Measurements from ENCODE around the gene TMEM164.

Gene TMEM164

GRCh38 chrX:110167952-110168451 is 165.1 kb downstream of the TMEM164 start:
- DNase-seq (ENCODE audit: low read depth, low spot score) = no peak

- DNase-seq (ENCODE audit: low read depth, low spot score) = no peak
Observed at GRCh38 chrX:110168585-110168984, 165.7 kb downstream of the TMEM164 start.

DNA sequence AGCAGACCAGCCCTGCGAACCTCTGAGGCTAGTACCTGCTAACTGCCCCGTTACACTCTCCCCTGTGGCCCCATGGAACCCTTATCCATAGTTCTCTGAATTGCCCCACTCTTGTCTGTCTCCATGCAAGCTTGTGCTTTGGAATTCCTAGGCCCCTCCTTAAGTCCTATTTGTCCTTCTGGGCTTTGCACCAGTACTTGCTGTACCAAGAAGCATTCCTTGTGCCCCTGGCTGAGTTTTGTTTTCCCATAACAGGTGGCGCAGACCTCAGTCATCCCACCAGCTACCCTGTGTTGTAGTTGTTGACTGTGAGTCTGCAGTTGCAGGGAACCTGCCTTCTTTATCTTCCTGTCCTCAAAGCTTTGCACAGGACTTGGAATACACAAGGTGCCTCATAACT is 167.1 kb downstream of the TMEM164 start:
- DNase-seq (ENCODE audit: low read depth, low spot score) = no peak

GRCh38 chrX:110171442-110171841 is 168.5 kb downstream of the TMEM164 start:
- no peak for DNase-seq (ENCODE audit: low read depth, low spot score)

GRCh38 chrX:110172215-110172614 is 169.3 kb downstream of the TMEM164 start:
- DNase-seq (ENCODE audit: low read depth, low spot score) = no peak

DNA sequence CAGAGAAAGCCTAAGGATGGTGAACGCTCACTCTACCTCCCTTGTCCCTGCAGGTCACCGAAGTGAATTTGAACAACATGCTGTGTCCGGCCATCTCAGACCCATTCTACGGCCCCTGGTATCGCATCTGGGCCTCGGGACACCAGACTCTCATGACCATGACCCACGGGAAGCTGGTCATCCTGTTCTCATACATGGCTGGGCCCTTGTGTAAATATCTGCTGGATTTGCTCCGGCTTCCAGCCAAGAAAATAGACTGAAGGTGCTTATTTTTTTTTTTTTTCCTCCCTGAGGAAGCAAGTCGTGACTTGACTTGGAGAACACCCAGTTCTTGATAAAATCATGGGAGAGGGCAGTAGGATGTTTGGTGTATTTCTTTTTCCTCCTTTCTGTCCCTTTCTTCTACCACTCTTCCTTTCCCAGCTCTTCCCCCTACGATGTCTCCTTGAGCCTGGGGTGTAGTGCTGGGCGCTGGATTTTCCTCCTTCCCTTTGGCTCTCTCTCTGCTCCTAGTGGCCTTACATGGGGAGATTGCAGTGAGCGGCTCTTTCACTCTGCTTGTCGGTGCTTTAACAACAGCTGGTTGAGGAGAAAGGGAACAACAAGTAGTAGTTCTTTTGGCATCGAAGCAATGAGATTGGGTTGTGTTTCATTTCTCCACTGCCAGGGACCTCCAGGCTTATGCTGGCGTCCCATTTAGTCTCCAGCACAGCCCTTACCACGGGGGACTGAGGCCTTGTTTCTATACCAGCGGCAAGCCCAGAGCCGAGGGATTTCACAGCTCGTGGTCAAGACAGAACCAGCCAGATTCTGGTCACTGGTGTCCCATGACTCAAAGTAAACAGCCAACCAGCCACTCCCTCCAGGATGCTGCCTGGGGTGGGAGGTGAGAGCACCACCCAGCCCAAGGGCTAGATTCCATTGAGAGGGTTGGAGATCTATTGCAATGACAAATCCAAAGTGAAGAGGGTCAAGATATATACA is 170.6 kb downstream of the TMEM164 start:
- no peak for DNase-seq (ENCODE audit: low read depth, low spot score)

DNA sequence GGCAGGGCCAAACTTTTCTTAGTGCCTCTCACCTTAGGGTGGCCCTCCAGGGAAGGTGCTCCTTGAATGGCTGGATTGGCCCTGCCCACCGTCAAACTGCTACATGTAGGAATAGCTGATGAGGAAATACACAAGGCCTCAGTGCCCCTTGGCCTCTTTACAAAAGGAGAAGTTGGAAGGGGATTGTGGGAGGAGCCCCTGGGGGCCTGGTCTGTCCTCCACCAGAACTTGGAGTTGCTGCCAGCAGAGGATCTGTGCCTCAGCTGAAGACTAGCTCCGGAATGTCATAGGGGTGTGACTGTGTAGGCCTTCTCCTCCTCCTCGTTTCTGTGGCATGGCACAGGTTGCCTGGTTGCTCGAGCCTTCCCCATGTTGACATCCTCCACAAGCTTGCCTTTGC is 172.2 kb downstream of the TMEM164 start:
- no peak for DNase-seq (ENCODE audit: low read depth, low spot score)

- DNase-seq (ENCODE audit: low read depth, low spot score) = no peak
Observed at GRCh38 chrX:110175696-110176095, 172.8 kb downstream of the TMEM164 start.

DNA sequence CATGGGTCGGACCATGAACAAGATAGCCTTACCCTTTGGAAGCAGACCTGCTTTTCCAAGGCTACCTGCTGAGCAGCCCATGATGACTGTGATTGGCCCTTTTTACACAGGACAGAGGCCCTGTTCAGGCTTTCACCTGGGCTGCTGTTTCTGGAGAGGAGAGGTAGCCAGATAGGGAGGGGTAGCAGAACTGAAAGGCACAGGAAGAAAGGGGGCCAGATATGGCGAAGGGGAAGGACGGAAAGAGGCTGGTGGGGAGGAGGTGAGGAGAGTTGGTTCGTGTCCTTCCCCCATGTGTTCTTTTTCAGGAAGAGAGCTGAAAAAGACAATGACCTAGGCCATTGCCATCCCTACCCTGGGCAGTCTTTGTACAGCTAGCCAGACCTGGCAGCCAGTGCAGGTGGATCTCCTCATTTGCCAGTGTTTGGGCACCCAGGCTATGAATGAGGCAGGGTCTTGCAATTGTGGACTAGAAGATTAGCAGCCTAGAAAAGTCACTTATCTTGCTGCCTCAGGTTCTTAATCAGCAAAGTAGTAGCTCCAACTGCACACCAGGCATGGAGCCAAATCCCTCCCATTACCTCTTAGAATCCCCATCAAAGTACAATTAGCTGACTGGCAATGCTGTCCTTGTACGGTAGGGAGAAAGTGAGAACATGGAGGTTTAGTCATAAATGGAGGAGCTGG is 175.4 kb downstream of the TMEM164 start:
- DNase-seq (ENCODE audit: low read depth, low spot score) = no peak

DNA sequence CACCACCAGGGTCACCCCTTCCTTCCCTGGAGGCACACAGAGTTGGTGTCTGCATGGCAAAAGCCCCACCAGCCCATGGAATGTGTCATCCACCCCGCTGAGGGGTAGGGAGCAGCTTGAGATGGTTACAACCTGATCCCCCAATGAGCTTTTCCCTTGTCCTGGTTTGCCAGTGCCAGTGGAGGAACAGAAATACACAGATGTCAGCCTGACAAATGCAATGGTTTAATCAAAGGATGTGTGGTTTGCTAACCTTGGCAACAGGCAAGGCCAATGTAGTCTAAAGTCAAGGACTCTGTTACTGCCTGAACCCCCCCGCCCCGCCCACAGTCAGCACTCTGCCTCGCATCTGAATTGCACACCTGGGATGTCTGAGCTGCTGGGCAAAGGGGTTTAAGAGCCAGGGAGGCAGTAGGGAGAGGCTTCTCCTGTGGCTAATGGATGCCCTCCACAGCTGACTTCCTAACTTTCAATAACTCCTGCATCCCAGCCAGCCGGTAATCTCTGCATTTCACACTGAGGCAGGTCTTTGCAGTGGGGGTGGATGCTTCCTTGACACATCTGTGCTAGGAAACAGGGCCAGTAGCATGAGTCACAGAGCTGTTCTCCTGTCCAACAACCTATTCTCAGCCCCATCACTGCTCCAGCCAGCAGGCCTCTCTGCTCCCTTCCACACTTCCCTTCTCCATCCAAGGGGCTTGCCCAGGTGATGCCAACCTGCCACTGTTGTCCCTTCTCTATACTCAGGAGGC is 177.4 kb downstream of the TMEM164 start:
- DNase-seq (ENCODE audit: low read depth, low spot score) = no peak

GRCh38 chrX:110180928-110181310 is 178.0 kb downstream of the TMEM164 start:
- DNase-seq (ENCODE audit: low read depth, low spot score) = no peak

DNA sequence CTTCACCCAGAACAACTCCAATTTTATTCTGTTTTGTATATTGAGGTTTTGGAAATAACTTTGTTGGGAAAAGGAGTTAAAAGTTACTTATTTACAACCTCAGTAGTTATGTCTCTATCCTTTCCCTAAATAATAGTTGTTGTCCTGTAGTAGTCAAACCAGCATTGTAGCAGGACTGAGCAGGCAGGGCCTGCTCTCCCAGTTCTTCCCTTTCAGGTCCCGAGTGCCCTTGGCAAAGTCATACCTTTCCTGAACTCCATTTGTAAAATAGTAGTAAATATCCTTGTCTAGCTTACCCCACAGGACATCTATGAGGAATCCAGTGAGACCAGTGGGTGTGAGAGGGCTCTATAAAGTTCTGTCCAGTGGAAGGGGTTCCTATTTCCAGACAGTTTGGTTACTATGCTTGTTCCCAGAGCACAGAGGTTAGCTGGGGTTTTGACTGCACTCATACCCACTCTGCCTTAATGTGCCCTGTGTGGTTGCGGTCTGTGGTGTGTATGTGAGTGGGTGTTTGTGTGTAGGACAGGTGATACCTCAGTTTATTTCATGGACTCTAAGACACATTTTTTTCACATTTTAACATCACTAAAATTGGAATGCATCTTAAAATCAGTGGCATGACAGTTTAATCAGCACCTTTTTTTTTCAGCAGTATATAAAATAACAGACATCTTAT is 178.7 kb downstream of the TMEM164 start:
- DNase-seq (ENCODE audit: low read depth, low spot score) = no peak

GRCh38 chrX:110182362-110182761 is 179.4 kb downstream of the TMEM164 start:
- DNase-seq (ENCODE audit: low read depth, low spot score) = no peak

DNA sequence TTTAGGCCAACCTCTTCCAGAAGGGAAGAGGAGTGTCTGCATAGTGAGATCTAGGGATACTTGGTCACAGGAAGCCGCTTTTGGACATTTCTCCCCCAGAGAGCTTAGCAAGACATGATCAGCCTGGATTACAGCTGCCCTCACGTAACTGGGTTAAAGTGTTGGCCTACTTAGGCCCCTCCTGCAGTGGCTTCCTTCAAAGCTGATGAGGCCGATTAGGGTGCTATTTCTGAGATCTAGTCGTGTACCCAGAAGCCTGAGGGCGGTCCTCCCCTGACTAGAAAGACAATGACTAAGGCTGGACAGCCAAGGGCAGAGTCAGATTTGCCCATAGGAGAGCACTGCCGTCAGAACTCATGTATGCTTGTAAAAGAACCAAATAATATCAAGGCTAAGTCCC is 180.0 kb downstream of the TMEM164 start:
- DNase-seq (ENCODE audit: low read depth, low spot score) = no peak

- no peak for DNase-seq (ENCODE audit: low read depth, low spot score)
Observed at GRCh38 chrX:110183314-110183713, 180.4 kb downstream of the TMEM164 start.

DNA sequence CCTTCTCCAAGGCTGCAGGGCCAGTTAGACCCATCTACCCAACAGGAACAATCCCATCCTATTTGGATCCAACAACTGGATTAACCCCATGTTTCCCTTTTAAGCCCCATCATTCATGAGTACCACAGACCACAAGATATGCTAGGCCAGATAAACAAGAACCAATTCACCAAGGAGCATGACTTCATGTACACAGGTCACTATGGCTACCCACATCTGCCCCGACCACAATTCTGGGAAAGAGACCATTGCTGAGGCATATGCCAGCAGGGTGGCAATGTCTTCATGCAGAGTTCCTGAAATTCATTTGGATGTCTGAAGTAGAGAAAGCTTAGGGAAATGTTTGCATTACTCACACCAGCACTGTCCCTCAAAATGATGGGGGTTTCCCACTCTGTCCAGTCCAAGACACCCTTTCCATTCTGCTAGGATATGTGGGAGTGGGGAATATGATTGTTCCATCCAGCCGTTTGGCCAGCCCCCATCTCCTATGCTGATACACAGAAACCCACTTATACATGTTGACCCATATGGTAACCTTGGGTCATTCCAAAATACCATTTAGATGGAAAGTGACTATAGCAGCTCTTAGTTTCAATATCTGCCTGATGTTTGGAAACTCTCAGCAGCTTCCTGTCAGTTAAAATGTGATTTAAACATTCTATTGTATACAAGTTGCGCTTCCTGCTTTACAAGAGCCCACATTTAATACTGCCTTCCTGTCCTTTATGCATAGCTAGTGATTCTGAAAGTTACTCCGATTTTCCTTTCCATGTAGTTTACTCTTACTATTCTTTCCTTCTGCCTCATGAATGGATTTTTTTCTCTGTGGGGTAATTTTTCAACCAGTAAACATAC is 186.0 kb downstream of the TMEM164 start:
- no peak for DNase-seq (ENCODE audit: low read depth, low spot score)

- no peak for DNase-seq (ENCODE audit: low read depth, low spot score)
Observed at GRCh38 chrX:110192516-110192915, 189.6 kb downstream of the TMEM164 start.

DNA sequence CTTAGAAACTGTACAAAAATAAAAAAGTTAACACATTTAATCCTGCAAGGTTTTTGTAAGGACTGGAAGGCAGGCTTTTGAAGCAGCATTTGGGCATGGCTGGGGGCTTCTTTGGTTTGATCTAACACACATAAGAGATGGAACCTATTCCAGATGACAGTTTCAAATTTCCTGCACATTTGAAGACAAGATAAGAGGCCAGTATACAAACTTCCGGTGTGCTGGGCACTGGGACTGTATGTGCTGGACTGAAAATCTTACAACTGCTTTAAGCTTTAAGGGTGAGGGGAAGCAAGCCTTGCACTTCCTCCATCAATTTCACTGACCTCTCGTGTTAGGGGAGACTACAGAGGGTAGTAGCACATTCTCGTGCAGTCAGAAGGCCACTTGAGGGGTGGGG is 192.1 kb downstream of the TMEM164 start:
- no peak for DNase-seq (ENCODE audit: low read depth, low spot score)

DNA sequence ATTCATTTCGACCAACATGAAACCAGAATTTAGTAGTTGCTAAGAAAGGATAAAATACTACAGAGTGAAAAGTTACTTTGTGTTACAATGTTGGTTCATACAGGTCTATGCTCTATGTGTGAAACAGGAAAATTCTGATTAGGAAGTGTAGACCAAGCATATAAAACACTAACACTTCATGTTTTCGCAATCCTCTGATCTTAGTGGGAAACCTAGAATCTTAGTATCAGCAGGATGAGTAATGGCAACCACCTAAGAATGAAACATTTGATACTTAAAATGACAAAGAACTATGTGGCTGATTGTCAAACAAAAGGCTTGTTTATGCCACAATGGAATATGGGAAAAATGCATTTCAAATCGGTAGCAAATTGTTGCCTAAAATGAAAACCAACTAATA is 198.9 kb downstream of the TMEM164 start:
- no peak for DNase-seq (ENCODE audit: low read depth, low spot score)

DNA sequence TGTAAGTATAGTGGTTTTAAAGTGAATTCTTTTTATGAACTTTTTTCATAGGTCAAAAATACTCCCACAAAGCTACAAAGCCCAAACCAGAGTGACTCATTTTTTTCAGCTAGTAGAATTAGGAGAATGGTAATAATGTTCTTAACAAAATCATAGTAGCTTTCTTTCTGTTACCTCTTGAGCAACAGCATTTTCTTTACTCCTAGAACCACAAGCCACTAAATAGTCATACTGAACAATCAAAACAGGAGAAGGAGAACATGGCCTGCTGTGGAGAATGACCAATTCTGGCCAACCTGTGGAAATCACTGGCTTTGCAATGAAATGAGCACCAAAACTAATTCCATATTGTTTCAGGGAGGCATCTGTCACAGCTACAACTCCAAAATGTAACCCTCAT is 202.1 kb downstream of the TMEM164 start:
- no peak for DNase-seq (ENCODE audit: low read depth, low spot score)
